Measurements from ENCODE around the gene FCMR.

The FCMR gene

GRCh38 chr1:206963119-206963712 is 41.5 kb upstream of the FCMR start:
- TF ChIP-seq CTCF (IDR thresholded peaks at IDR 0.05), result no peak

- TF ChIP-seq CTCF (IDR thresholded peaks at IDR 0.05), result no peak
These were observed 40.5 kb upstream of the FCMR start for GRCh38 chr1:206962272-206962671.

- no peak for TF ChIP-seq CTCF (IDR thresholded peaks at IDR 0.05)
These were observed 39.9 kb upstream of the FCMR start for GRCh38 chr1:206961668-206962067.

- no peak for TF ChIP-seq CTCF (IDR thresholded peaks at IDR 0.05)
These were observed 39.1 kb upstream of the FCMR start for GRCh38 chr1:206960676-206961386.

- TF ChIP-seq CTCF (IDR thresholded peaks at IDR 0.05), result no peak
These were observed 36.4 kb upstream of the FCMR start for GRCh38 chr1:206958144-206958543.

- TF ChIP-seq CTCF (IDR thresholded peaks at IDR 0.05), result no peak
These were observed 35.9 kb upstream of the FCMR start for GRCh38 chr1:206957639-206958038.

- TF ChIP-seq CTCF (IDR thresholded peaks at IDR 0.05), result no peak
These were observed 34.0 kb upstream of the FCMR start for GRCh38 chr1:206955476-206956451.

Measured in LNCAP (cell line).